Left renal cortex interstitium (tissue), 4 donors: ENCODE measurements around the gene CABP5. TPM values are rescaled to one million over a fixed set of nuclear protein-coding genes. Genes with fewer than 3 reads are reported as not detected.

Experiments
- polyA plus RNA-seq, 4 donors: library from polyadenylated mRNA; unstranded; fragments of 120-200 nt; gene quantifications; one replicate each; pipeline ENCODE4 v1.2.1, GENCODE V29; 2013; ENCODE audit not compliant: insufficient read length in 4 of 4

The CABP5 gene
- polyA plus RNA-seq, 4 donors: not detected

Other genes starting within 250 kb of the CABP5 start
- not detected for gene TPRX1, start 239.5 kb downstream of the CABP5 start, polyA plus RNA-seq
- gene CRX, start 222.1 kb downstream of the CABP5 start, polyA plus RNA-seq: under 1 TPM in 1 of 4 donors, not detected in 3; 0.21 TPM
- gene TPRX2, start 184.8 kb downstream of the CABP5 start, polyA plus RNA-seq: not detected
- gene SULT2A1, start 157.8 kb downstream of the CABP5 start, polyA plus RNA-seq: under 1 TPM in 3 of 4 donors, not detected in 1; 0.19 to 0.68 (median 0.30) TPM
- gene BSPH1, start 51.9 kb downstream of the CABP5 start, polyA plus RNA-seq: not detected
- under 1 TPM in 2 of 4 donors, not detected in 2; 0.22 to 0.72 TPM for gene ELSPBP1, start 49.4 kb downstream of the CABP5 start, polyA plus RNA-seq
- gene PLA2G4C, start 66.7 kb upstream of the CABP5 start, polyA plus RNA-seq: 1 to 10 TPM; 4.3 to 8.4 (median 5.4) TPM
- 10 to 100 TPM; 50.7 to 87.3 (median 68.4) TPM for gene LIG1, start 126.3 kb upstream of the CABP5 start, polyA plus RNA-seq
- 10 to 100 TPM in 2 of 4 donors, 1 to 10 TPM in 2; 8.9 to 12.2 (median 10.8) TPM for gene ZSWIM9, start 126.6 kb upstream of the CABP5 start, polyA plus RNA-seq
- gene CARD8, start 211.8 kb upstream of the CABP5 start, polyA plus RNA-seq: 10 to 100 TPM; 45.5 to 71.5 (median 56.2) TPM
- gene ZNF114, start 226.0 kb upstream of the CABP5 start, polyA plus RNA-seq: 1 to 10 TPM; 5.9 to 7.6 (median 7.1) TPM